Fibroblast of the aortic adventitia (primary cell): ENCODE data around the gene NDUFA11. TPM values are rescaled to one million over a fixed set of nuclear protein-coding genes. Genes with fewer than 3 reads are reported as not detected.
A peak's percentile ranks its signal among the peaks of the same experiment; 100 is the strongest.

Experiments
- DNase-seq: peaks from one replicate; pipeline ENCODE4 v3.0.0-alpha.2; 2010; ENCODE audit warnings: low read depth
- H3K4me3 ChIP-seq: 2 replicates; pipeline ENCODE4 v1.5.1; 2011; ENCODE audit warnings: low read depth, mild to moderate bottlenecking, control low read depth, low read length, moderate library complexity
- total RNA-seq: library from RNA; depleted of rRNA; stranded (reverse); fragments of >200 nt; gene quantifications from 2 replicates; pipeline ENCODE4 v1.2.3, GENCODE V29; 2012; ENCODE audit warnings: low replicate concordance
- TF ChIP-seq, protein P1 (sequence below): IDR thresholded peaks from 2 replicates; pipeline ENCODE4 v1.5.1; 2011; ENCODE audit warnings: mild to moderate bottlenecking, low read length, control low read depth, inconsistent platforms; ENCODE audit not compliant: insufficient read depth

The NDUFA11 gene
- total RNA-seq, 1 donor = 261 TPM

DNA sequence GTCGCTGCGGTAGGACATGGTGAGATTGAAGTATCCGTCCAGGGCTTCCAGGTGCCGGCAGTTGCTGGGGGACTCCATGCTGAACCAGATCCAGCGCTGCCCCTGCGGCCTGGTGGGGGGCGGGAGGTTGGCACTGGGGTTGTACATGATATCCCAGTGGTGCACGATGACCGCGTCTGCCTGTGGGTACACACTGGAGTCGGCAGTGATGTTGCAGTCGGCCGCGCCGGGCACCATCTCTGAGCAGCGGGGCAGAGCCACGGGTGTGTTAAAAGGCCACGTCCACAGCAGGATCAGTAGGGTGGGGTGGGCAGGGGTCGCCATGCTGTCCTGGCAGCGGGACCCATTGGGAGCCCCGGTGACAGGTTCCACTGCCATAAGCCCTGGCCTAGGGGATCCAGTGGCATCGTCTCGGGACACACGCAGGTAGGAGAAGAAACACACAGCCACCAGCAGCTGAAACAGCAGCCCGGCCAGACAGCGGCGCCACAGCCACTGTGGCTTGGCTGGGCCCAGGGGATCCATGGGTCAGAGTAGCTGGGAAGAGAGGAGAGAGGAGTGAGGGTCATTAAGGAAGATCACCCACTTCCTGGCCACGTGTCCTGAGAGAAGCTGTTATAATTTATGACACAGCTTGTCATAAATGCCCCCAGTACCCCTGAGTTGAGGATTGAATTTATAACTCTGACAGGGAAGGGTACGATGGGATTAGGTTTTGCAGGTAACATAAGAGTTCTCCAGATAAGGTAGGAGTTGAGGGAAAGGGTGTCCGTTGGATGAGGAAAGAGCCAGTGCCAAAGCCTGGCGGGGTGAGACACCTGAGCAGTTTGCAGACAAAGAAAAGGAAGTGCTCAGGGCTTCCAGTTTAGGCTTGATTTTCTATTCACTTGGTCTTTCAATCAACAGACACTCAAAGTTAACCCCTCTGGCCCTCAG, 36.1 kb downstream of the NDUFA11 start:
- TF ChIP-seq, protein P1, sequence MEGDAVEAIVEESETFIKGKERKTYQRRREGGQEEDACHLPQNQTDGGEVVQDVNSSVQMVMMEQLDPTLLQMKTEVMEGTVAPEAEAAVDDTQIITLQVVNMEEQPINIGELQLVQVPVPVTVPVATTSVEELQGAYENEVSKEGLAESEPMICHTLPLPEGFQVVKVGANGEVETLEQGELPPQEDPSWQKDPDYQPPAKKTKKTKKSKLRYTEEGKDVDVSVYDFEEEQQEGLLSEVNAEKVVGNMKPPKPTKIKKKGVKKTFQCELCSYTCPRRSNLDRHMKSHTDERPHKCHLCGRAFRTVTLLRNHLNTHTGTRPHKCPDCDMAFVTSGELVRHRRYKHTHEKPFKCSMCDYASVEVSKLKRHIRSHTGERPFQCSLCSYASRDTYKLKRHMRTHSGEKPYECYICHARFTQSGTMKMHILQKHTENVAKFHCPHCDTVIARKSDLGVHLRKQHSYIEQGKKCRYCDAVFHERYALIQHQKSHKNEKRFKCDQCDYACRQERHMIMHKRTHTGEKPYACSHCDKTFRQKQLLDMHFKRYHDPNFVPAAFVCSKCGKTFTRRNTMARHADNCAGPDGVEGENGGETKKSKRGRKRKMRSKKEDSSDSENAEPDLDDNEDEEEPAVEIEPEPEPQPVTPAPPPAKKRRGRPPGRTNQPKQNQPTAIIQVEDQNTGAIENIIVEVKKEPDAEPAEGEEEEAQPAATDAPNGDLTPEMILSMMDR = no peak
- no peak for DNase-seq

DNA sequence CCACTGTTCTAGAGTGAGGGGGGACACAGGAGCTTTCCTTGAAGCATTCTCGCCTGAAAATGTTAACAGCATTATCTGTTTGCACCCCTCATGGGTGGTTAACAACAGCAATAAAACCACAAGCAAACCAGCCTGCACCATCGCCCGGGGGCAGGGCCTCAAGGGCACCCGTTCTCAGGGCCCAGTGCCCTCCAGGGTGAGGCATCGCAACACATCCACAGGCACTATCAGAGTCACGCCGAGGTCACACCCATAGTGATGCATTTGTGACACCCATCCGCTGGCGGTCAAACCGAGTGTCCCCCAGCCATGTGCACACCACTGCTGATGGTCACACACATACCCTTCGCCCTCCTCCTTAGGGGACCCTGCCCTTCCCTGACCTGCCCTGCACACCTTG, 37.8 kb downstream of the NDUFA11 start:
- TF ChIP-seq, protein P1 = no peak
- no peak for DNase-seq
- no peak overlapping the region for H3K4me3 ChIP-seq

More for the DNA sequence above, 36.1 kb downstream of the NDUFA11 start:
- no peak overlapping the region for H3K4me3 ChIP-seq

DNA sequence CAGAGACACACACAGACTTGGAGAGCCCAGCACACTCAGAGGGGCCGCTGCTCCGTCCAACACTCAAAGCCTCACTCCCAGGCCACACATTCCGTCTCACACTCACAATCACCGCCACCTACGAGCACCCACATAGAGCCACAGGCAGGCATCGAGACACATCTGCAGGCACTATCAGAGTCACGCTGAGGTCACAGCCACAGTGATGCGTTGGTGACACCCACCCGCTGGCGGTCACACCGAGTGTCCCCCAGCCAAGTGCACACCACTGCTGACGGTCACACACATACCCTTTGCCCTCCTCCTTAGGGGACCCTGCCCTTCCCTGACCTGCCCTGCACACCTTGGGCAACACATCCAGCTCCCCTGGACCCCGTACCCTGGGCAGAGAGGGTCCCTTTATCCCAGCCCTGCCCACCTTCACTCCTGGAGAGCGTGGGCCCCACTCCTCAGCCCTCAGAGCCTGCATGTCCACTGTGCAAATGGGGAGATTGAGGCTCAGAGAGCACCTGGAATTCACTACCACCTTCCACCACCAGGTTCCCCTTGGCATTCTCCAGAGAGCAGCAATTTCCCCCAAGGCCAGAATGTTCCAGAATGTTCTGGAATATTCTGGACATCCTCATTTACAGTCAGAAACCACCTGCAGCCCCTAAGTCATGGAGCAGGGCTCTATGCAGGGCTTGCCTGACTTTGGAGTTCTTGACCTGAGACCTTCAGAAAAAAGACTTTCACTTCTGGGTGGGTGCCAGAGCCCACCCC, 38.7 kb downstream of the NDUFA11 start:
- DNase-seq = no peak
- TF ChIP-seq, protein P1 = peak; percentile 34
- no peak overlapping the region for H3K4me3 ChIP-seq

DNA sequence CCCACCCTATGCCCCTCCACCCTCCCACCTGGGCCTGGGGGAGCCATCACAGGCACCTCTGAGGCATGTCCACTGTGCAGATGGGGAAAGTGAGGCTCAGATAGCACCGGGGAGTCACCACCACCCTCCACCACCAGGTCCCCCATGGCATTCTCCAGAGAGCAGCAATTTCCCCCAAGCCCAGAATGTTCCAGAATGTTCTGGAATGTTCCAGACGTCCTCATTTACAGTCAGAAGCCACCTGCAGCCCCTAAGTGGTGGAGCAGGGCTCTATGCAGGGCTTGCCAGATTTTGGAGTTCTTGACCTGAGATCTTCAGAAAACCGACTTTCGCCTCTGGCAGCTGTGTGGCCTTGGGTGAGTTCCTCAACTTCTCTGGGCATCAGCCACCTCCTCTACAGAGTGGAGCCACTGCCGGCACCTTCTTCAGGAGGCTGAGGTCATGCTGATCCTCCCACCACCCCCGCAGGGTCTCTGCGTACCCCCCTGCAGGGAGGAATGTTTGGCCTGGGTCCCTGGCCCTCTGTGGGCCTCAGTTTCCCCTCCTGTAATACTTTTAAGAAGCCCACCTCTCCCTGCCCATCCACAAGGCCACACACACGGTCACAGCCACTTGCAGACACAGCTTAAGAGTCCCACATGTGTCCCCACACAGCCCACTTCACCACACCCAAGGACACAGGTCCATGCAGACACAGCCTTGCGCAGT, 39.4 kb downstream of the NDUFA11 start:
- H3K4me3 ChIP-seq = no peak overlapping the region
- no peak for DNase-seq
- TF ChIP-seq, protein P1 = no peak

DNA sequence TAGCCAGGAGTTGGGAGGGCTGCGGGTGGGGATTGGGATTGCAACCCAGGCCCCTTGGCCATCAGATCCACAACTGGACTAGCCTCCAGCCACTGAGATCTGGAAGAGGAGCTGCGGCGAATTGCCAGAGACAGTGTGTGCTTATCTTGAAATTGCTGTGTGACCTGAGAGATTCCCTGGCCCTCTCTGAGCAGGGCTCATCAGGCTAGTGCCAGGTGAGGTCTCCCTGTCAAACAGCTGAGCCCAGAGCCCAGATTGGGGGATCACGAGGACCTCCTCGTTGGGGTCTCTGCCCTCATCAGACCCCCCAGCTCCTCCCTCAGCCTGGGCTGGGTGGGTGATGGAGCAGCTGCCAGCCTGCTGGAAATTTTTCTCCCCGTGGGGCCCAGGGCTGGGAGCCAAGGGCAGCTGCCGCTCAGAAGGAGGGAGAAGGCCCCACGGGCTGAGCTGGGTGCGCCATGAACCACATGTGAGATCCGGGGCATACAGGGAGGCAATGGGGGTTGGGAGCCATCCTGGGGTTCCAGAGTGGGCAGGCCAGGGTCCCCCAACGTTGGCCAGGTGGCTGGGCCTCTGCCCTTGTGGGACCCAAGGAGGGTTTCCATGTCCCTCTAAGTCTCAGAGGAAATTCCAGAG, 40.4 kb downstream of the NDUFA11 start:
- TF ChIP-seq, protein P1 = no peak
- no peak overlapping the region for H3K4me3 ChIP-seq
- no peak for DNase-seq
